NK-92 (cell line): ENCODE data around the gene SLC35A2.
"Not testable (repeated sequence)": the region's sequence is repeated elsewhere in the genome, so short reads cannot be mapped to it uniquely, and the experiment has no call there.

Source experiments
- DNase-seq: peaks from one replicate; lab custom pipeline; 2025; ENCODE audit not compliant: unreplicated experiment; lab: John Stamatoyannopoulos, UW

Gene SLC35A2

GRCh38 chrX:48854121-48854804 is 57.2 kb downstream of the SLC35A2 start:
- DNase-seq = not testable (repeated sequence)

- not testable (repeated sequence) for DNase-seq
These were observed 58.0 kb downstream of the SLC35A2 start for GRCh38 chrX:48853494-48853893.
